ENCODE data around the gene BABAM2.
"Not testable (repeated sequence)": the region's sequence is repeated elsewhere in the genome, so short reads cannot be mapped to it uniquely, and the experiment has no call there.

Gene BABAM2

DNA sequence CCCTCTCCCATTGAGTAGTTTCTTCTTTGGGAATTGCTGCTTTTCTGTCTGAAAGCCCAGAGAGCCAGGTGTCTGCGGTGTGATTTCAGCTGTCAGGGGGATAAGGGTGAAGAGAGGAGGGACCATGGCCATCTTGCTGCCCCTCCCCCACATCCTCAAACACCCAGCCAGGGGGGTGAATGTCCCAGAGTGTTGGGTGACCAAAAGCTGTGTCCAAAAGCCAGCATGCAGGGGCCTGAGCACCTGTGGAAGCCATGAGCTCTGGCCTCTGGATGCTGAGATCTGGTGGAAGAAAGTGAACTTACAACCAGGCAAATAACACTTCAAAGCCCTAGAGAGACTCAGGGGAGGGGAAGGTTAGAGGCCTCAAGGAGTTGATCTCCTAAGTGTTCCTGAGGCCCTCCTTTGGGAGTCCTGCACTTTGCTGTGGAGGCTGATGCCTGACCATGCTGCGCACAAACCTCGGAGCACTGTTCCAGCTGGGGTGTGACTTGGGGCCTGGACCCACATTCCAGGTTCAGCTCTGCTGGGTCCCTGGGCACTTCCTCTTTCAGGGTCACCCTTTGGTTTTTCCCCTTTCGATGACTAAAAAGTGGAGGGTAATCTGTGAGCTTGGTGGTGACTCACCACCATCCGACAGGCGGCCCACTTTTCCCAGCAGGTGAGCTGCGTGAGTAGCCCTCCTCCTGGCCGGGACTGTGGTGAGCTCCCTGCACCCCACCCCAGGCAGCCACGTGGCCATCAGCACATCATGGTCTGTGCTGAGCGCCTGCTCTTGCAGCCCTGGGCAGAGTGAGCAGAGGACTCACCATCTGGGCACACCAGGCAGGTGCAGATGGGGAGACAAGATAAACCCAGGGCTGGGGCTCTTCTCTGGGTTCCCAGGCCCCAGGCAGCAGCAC, 435.3 kb downstream of the BABAM2 start:
- DNase-seq: no peak

DNA sequence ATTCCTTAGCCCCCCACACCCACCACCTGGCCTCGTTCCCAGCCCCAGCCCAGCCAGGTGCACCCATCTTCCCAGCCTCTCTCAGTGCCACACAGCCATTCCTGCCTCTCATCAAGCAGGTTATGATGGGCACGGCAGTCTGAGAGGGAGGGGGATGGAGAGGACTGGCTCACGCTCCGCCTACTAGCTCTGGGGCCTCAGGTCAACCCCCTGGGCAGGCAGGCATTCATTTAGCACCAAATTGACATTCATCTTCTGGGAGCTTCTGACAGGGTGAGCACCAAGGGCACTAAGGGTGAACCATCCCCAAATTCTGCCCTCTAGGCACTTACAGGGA, 435.9 kb downstream of the BABAM2 start:
- no peak for DNase-seq

DNA sequence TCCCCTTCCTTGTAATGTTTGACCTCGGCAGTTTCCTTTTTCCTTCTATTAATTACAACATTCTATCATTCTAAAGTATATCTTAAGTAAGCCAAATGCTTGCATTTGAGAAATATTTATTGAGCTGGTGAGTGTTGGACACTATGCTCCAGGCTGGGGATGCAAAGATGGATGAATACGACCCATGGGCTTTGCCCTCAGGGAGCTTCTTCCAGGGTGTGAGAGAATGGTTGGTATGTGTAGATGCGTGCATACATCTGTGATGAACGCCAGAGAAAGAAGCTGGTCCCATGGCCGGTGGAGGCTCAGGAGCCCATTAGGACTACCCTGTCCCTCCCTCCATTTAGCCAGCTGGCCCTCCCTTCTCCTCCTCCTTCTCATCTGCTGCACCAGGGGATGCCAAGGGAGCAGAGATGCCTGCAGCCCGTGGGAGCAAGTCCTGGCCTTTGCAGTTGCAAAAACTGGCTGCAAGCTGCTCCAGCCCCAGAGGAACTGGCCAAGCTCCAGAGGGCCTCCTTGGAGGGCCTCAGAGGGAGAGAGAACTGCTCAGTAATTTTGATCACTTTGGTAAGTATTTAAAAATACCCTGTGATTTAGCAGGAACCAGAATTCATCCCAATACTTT, 436.5 kb downstream of the BABAM2 start:
- DNase-seq: peak in 2 of 56 donors; percentile 7 to 35

DNA sequence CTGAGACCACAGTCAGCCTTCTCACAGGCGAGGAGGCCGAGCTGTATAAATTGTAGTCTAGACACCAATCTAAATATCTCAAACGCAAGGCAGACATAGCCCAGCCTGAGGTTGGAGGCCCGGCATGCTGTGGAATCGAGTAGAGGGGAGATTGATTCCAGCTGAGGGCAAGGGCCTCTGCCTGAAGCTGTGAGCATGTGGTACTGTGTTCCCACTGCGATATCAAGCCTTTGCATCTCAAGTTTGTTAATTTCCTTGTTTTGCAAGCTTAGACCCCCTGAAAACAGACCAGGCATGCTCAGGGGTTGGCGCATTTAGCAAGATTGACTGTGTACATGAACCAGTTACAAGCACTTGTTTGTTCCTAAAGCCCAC, 437.0 kb downstream of the BABAM2 start:
- DNase-seq: no peak

DNA sequence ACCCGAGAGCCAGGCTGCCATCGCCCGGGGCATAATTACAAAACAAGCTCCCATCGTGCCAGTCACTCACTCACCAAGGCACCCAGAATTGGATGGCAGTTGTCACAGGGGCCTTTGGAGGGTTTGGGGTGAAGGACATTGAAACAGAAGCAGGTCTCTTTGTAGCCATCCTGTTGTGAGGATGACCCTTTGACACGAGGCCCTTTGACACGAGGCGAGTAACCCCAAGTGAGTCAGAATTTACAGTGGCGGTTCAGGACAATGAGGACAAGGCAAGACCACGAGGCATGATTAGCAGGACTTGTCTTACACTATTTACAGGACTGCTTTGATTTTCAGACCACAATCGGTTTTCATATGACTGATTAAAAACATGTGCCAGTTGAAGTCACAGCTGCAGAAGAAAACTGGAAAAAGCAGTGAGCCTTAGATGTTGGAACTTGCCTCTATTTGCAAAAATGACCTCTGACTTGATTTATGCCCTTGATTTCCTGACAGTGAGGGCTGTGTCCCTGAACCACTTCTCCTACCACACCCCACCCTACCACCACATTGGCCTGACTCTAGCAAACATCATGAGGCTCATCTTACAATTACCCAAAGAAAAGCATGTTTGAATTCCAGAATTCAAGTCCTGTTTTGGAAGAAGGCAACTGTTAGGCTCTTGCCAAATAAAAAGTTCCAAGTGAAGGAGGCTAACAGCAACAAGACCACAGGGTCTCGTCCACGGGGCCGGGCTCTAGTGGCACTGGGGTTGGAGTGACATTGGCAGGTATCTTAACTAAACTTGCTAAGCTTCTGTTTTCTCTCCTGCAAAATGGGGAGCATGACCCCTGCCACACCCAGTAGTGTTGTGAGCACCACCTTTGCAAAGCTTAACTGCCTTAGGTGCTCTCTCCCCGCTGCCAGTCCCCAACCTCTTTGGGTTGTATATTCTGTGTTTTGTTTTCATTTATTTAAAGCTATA, 437.7 kb downstream of the BABAM2 start:
- DNase-seq: no peak

DNA sequence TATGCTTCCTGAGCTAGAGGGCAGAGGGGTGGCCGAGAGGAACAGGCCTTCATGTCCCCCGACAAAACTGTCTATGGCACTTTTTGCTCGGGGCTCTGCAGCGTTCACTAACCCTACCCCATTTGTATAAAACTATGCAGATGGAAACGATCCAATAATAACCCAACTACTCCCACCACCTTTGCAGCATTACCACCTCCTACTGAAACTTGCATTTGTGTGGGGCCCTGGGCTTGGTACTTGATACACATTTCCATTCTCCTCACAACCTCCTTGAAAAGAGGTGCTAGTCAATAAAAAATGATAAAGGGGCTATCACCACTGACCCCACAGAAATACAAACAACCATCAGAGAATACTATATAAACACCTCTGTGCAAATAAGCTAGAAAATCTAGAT, 438.7 kb downstream of the BABAM2 start:
- DNase-seq: no peak

DNA sequence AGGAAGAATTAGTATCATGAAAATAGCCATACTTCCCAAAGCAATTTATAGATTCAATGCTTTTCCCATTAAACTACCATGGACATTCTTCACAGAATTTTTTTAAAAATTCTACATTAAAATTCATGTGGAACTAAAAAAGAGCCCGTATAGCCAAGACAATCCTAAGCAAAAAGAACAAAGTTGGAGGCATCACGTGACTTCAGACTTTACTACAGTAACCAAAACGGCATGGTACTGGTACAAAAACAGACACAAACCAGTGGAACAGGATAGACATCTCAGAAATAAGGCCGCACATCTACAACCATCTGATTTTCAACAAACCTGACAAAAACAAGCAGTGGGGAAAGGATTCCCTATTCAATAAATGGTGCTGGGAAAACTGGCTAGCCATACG, 440.2 kb downstream of the BABAM2 start:
- DNase-seq: not testable (repeated sequence)

DNA sequence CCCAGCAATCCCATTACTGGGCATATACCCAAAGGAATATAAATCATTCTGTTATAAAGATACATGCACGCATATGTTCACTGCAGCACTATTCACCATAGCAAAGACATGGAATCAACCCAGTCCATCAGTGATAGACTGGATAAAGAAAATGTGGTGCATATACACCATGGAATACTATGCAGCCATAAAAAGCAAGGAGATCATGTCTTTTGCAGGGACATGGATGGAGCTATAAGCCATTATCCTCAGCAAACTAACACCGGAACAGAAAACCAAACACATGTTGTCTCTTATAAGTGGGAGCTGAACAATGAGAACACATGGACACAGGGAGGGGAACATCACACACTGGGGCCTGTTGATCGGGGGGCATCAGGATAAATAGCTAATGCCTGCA, 441.3 kb downstream of the BABAM2 start:
- DNase-seq: not testable (repeated sequence)

DNA sequence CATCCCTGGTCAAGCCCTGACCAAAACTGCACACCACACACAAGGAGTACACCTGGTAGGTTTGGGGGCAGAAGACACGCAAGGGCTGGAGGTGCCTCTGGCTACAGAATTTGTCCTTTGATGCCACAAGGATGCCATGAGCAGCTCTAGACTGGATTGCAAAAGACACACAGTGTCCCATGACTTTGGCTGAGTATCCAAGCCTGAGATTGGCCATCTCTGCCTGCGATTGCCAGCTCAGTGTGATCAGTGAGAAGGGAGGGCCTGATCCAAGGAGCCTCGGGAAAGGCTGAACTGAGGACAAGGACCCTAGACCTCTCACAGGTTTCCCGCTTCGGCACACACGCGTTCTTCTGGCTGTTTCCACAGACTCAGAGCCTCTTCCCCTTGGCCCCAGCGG, 442.2 kb downstream of the BABAM2 start:
- no peak for DNase-seq

DNA sequence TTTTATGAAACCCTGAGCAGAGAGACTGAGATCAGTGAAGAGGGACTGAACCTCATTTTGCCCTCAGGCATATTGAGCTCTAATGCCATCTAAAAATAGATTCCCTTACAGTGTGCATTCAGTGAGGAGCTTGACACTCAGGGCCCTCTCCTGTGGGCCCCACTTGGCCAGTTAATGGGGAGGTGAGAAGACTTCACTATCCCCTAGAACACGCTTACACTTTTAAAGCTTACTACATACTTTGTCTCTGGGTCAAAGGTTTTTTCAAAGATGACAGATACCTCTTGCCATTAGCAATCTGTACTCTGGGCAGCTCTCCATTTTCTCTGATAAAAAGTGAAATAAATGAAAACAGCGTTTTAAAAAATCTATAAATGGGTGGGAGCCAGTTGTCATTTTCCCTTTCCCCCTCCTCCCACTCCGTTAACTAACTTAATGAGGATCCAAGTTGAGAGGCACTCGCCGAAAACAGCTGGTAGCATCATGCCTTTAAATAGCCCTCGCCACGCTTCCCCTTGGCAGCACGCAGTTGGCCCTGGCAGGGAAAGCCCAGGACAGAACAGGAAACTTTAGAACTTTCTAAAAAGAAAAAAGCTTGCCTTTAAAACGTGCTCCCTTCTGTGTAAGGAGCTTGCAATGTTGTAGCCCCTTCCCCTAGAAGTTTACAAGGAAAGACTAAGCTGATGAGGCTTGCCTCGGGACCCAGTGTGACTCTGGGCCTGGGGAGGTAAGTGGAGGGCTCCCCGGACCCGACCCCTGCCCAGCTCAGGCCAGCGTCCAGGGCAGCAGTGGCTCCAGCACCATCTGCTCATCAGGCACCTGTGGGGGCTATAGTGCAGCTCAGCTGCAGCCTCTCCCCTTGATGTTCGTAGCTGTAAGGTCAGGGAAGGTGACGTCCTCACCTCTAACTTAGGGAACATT, 443.3 kb downstream of the BABAM2 start:
- DNase-seq: peak in 6 of 56 donors; percentile 11 to 29 (median 19)

DNA sequence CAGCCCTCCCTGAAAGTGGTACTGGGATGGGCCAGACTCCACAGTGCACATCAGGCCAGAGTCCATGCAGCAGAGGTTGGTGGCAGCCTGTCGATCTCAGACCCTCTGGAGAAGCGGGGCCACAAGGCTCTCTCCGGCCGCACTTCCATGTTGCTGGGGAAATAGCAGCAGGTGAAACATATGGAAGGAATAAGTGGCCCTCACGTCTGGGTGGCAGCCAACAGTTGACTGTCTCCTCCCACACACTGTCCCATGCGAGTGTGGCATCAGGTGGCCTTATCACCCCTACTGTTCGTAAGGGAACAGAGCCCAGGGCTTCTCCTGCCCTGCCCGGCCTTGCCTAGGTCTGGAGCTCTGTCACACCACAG, 444.0 kb downstream of the BABAM2 start:
- DNase-seq: no peak

DNA sequence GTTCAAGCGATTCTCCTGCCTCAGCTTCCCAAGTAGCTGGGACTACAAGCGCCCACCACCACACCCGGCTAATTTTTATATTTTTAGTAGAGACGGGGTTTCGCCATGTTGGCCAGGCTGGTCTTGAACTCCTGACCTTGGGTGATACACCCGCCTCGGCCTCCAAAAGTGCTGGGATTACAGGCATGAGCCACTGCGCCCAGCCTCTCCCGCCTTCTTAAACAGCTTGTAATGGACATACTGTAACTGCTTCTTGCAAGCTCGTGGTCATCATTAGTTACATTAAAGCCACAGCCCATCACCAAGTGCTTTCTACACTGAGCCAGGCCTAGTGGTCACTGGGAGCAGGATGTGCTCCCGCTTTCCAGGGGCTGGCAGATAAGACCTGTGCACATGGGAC, 444.7 kb downstream of the BABAM2 start:
- DNase-seq: not testable (repeated sequence)

DNA sequence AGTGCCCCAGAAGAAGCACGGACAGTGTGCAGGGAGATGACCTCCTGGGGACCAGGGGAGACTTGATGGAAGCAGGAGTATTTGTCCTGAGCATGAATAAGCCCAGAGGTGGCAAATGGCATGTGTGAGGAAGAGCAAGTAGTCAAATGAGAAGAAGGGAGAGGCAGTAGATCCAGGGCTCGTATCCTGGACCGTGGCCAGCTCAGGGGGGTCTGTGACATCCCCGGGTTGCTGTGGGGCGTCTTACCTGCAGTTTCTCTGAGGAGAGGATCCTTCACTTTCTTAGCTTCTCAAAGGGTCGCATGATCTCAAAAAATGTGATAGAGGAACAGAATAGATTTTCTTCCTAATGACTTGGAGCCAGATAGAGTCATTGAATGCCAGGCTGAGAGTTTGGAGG, 445.1 kb downstream of the BABAM2 start:
- DNase-seq: no peak

DNA sequence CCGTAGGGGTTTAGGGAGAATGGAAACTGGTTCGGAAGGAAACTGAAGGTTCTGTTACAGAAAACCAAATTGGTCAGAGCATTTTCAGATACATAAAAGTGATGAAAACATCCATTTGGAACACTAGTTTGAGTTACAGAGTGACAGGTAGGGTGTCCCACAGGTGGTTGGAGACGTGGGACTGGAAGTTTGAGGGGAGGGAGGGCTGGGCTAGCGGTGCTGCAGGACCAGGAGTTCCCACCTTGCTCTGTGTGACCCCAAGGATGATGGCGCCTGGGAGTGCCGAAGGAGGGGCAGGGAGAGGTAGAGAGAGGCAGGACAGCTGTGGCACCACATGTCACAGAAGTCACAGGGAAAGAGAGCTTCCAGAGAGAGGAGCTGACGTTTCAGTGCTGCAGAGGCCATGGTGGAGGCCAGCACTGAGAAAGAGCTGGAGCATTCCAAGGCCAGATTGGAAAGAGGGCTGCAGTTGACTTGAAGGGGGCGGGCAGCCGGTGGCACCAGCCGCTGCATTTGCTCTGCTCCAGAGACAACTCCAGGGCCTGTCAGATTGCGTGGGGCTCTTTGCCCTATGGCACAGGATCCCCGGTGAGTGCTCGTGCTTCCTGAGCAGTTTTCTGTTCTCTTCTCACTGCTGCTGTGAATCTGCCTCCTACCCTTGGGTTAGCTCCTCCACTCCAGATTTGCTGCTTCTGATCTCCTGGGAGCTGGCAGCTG, 445.9 kb downstream of the BABAM2 start:
- DNase-seq: no peak

DNA sequence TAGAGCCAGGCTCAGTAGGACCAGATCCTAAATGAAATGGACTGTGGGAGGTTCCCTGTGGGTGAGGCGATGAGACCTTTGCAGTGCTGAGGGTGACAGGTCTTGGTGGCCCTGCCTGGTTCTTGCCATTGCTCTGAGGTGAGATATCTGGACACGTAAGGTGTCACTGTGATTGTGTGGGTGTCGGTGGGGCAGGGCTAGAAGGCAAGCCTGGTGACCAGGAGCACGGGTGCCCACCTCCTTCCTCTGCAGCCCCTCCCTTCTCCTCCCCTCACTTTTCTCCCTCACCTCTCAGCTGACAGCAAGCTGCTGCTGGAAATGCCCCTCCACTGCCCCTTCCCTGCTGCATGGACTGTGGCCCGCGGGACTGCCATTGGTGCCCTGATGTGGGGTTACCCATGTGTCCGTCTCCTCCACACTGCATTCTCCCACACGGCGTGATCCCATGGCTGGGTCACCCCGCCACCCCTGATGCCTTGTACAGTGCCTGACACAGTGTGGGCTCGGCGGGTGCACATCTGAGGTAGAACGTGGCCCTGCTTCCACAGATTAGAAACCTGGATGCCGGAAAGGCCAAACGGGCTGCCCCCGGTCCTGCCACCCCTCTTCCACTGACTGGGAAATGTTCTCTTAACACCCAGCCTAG, 446.6 kb downstream of the BABAM2 start:
- no peak for DNase-seq

DNA sequence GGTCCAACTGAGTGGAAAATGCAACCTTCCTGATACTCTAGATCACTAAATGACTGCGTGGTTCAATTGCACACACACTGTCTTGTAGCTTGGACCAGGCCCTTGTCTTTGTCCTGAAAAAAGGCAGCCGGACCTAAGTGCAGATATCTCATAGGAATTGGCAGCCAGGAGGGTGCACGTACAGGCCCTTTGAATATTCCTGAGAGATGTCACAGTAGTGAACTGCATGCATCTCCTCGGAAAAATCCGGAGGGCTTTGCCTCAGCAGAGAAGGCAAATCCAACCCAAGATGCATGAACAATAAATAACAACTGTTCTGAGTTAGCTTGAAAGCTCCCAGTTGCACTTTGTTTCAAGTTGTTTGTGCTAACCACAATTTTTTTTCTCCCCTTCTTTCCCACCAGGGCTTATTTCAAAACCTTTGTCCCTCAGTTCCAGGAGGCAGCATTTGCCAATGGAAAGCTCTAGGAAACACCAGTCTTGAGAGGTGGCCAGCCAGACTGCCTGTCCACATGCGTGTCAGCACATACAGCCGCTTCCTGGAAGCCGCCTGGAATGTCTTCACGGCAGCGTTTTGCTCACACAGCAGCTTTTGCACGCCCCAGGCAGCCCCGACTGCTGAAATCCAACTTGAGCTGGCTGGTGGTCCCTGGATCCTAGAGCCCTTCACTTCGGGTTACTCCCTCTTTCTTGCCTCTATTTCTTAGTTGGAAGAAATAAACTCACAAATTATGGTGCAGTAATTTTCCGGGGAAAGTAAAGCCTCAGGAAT, 447.7 kb downstream of the BABAM2 start:
- DNase-seq: peak in 4 of 56 donors; percentile 10 to 20 (median 14)

DNA sequence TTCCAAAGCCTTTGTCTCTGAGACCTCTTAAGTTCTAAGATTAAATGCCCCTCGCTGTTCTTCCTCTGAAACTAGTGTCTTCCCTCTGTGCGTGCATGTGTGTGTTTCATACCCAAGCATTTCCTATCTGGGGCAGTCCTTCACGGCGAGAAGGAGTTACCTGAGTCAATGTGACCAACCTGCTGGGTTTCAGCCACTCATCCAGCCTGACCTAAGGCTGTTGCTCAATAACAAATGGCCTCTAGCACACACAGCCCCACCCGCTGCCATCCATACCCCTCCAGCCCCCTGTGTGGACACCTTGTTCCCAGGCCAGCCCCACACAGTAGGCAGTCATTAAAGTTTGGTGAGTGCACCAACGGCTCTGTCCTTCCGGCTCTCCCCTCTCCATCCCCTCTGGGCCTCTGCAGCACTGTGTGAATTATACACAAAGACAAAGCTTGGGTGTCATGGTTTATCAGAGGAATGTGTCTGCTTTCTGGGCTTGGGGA, 448.3 kb downstream of the BABAM2 start:
- no peak for DNase-seq

DNA sequence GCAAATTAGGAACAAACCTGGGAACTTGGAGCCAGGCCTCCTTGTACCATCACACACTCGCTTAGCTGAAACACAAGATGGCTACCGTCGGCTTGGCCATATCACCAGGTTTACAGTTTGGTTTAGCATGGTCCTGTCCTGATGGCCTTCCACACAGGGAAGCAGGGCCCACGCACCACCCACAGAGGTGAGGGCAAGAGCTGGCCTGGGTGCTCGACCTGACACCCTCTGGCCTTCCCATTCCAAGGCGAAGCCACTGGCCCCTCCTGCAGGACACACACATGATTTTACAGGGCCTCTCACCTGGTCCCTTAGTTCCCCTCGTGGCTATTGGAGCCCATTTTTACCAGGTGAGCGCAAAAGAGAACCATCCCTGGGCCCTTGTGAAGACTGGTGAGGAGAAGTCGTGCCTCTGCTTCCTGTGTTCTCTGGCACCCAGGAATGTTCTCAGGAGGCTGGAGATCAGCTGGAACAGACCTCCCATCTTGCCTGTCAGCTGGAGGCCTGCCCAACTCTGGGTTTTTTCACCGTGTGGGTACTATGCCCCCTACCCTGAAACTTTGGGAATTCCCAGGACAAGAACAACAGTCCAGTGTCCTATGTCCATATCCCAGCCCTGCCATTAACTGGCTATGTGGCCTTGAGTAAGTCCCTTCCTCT, 449.1 kb downstream of the BABAM2 start:
- DNase-seq: no peak

Data from amygdala (tissue), 56 donors.